ENCODE results near the gene CCDC78. TPM values are rescaled to one million over a fixed set of nuclear protein-coding genes. Genes with fewer than 3 reads are reported as not detected.
A peak's percentile ranks its signal among the peaks of the same experiment; 100 is the strongest.

Gene CCDC78
- total and polyA plus RNA-seq, 2 donors: 0.49 to 0.74 TPM

DNA sequence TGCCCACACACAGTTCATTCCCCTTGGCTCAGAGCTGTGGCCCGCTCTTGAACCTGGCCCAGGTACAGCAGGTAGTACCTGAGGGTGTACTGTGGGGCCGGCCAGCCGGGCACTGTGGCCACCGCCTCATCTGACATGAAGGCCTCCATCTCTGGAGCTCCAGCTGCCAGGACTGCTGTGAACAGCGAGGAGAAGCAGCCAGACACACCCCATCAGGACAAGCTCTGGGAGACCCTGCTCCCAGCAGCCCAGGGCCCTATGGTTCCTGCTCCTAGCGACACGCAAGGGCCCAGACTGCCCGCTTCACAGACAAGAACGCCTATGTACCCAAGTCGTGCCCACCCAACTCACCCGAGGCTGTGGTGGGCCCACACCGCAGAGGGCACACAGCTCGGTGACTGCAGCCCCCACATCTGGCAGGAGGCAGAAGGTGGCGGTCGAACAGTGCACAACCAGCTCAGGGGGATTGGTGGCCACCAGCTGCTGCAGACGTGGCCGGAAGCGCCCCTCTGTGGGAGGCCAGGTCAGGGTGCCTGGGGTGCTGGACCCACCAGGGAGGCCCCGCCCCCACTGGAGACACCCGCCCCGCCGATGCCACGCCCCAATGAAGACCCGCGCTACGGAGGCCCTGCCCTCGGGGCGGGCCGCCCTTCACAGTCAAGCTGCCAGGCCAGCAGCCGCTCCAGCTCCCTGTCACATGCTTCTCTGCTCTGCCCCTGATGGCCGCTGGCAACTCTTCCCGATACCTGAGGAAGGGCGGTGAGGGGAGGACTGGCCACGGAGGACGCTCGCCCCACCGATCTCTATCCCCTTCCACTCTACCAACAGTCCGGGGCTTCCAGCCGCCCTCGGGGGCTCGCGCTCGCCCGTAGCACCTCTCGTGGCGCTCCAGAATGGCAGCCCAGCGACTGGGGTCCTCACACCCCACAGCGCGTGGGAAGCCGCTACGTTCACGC lies 47.1 kb downstream of the CCDC78 start:
- no peak for DNase-seq (ENCODE audit: extremely low spot score)
- H3K4me1 ChIP-seq (ENCODE audit: insufficient read depth): peaks cover 2% of the 10 kb centered on the region
- H3K36me3 ChIP-seq (ENCODE audit: insufficient read depth): peaks cover 2% of the 10 kb centered on the region
- 22% methylated on average over 52 of the region's 52 CpGs for WGBS
- H3K27ac ChIP-seq (ENCODE audit: low read depth): no peak overlapping the region
- peak overlapping the region; percentile 28 for H3K4me3 ChIP-seq (ENCODE audit: low read depth, low read length)

DNA sequence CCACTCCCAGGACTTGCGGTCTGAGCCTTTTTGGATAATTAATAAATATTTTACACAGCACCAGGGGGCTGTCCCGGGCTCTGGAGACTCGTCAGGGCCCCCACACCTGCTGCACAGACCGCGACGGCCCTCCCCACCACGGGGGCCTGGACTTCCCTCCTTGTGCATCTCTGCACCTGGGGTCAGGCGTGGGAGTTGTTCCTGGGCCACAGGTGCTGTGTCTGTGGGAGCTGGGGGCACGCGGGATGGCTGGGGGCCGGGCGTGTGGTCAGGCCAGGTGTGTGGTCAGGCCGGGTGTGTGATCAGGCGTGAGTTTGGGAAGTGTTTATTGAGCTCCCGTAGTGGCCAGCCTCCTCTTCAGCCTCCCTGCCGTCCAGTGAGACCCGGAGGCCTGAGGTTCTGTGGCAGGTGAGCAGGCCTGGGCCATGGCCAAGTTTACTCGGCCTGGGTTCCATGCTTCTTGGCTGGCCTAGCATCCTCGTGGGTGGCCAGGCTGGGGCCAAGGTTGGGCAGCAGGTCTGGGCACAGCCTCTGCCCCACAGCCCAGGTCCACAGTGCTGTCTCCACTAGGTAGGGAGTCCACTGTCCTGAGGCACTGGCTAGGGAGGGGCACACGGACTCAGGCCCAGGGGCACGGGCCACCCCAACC lies 47.9 kb downstream of the CCDC78 start:
- peaks cover under 1% of the 10 kb centered on the region for H3K4me1 ChIP-seq (ENCODE audit: insufficient read depth)
- 83% methylated on average over 21 of the region's 21 CpGs for WGBS
- no peak overlapping the region for H3K4me3 ChIP-seq (ENCODE audit: low read depth, low read length)
- H3K36me3 ChIP-seq (ENCODE audit: insufficient read depth): peaks cover 2% of the 10 kb centered on the region
- no peak overlapping the region for H3K27ac ChIP-seq (ENCODE audit: low read depth)
- DNase-seq (ENCODE audit: extremely low spot score): no peak

GRCh38 chr16:677316-678190 lies 48.7 kb downstream of the CCDC78 start:
- Histone ChIP-seq H3K4me1 (ENCODE audit: insufficient read depth) (no peaks in the 10 kb centered on the region), H3K4me3 (ENCODE audit: low read depth, low read length) (no peak overlapping the region), H3K27ac (ENCODE audit: low read depth) (no peak overlapping the region), H3K36me3 (ENCODE audit: insufficient read depth) (peaks cover under 1% of the 10 kb centered on the region)
- DNase-seq (ENCODE audit: extremely low spot score): no peak
- WGBS: 47% methylated on average over 57 of the region's 57 CpGs

- no peak overlapping the region for H3K27ac ChIP-seq (ENCODE audit: low read depth)
- WGBS: 63% methylated on average over 23 of the region's 23 CpGs
- peak; percentile 64 for DNase-seq (ENCODE audit: extremely low spot score)
- no peaks in the 10 kb centered on the region for H3K36me3 ChIP-seq (ENCODE audit: insufficient read depth)
- no peak overlapping the region for H3K4me3 ChIP-seq (ENCODE audit: low read depth, low read length)
- H3K4me1 ChIP-seq (ENCODE audit: insufficient read depth): no peaks in the 10 kb centered on the region
Observed at GRCh38 chr16:676913-677312, 49.3 kb downstream of the CCDC78 start.

GRCh38 chr16:676565-676902 lies 49.7 kb downstream of the CCDC78 start:
- no peaks in the 10 kb centered on the region for H3K4me1 ChIP-seq (ENCODE audit: insufficient read depth)
- no peak overlapping the region for H3K4me3 ChIP-seq (ENCODE audit: low read depth, low read length)
- WGBS: 88% methylated on average over 21 of the region's 21 CpGs

DNA sequence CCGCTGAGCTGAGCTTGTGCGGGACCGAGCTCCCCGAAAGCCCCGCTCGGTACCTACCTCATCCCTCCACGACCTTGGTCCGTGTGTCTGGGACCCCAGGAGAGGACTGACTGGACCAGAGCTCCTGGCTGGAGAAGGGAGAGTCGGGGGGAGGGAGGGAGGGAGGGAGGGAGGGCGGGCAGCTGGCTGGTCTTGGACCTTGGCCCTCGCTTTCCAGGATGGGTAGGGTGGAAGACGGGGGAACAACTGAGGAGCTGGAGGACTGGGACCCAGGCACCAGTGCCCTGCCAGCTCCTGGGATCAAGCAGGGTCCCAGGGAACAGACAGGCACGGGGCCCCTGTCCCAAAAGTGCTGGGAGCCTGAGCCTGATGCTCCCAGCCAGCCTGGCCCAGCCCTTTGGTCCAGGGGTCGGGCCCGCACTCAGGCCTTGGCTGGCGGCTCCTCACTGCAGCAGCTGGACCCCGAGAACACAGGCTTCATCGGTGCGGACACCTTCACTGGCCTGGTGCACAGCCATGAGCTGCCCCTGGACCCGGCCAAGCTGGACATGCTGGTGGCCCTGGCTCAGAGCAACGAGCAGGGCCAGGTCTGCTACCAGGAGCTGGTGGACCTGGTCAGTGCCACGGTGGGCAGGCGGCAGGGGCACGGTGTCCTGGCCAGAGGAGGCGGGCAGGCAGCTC lies 50.2 kb downstream of the CCDC78 start:
- 37% methylated on average over 25 of the region's 25 CpGs for WGBS
- Histone ChIP-seq H3K36me3 (ENCODE audit: insufficient read depth) (no peaks in the 10 kb centered on the region), H3K27ac (ENCODE audit: low read depth) (no peak overlapping the region), H3K4me1 (ENCODE audit: insufficient read depth) (no peaks in the 10 kb centered on the region), H3K4me3 (ENCODE audit: low read depth, low read length) (no peak overlapping the region)
- DNase-seq (ENCODE audit: extremely low spot score): no peak

More at GRCh38 chr16:676565-676902, 49.7 kb downstream of the CCDC78 start:
- H3K36me3 ChIP-seq (ENCODE audit: insufficient read depth): no peaks in the 10 kb centered on the region
- no peak overlapping the region for H3K27ac ChIP-seq (ENCODE audit: low read depth)
- DNase-seq (ENCODE audit: extremely low spot score): no peak

- Histone ChIP-seq H3K4me1 (ENCODE audit: insufficient read depth) (no peaks in the 10 kb centered on the region), H3K4me3 (ENCODE audit: low read depth, low read length) (peak within 1 kb of the TSS; percentile 9), H3K36me3 (ENCODE audit: insufficient read depth) (no peaks in the 10 kb centered on the region), H3K27ac (ENCODE audit: low read depth) (no peak within 1 kb of the TSS)
- WGBS: 3% methylated on average over 73 of the region's 73 CpGs
- no peak for DNase-seq (ENCODE audit: extremely low spot score)
Observed at GRCh38 chr16:674968-675883, 51.0 kb downstream of the CCDC78 start, which contains the start of gene RHBDL1. Gene RHBDL1 (plus strand): TSS chr16:675671. CDS start chr16:675791, 120 bp downstream.

GRCh38 chr16:674214-674881 lies 51.9 kb downstream of the CCDC78 start:
- no peak overlapping the region for H3K27ac ChIP-seq (ENCODE audit: low read depth)
- no peak for DNase-seq (ENCODE audit: extremely low spot score)
- WGBS: 81% methylated on average over 22 of the region's 22 CpGs
- H3K4me1 ChIP-seq (ENCODE audit: insufficient read depth): no peaks in the 10 kb centered on the region
- no peak overlapping the region for H3K4me3 ChIP-seq (ENCODE audit: low read depth, low read length)
- no peaks in the 10 kb centered on the region for H3K36me3 ChIP-seq (ENCODE audit: insufficient read depth)

GRCh38 chr16:673399-673991 lies 52.7 kb downstream of the CCDC78 start:
- no peak for DNase-seq (ENCODE audit: extremely low spot score)
- no peaks in the 10 kb centered on the region for H3K36me3 ChIP-seq (ENCODE audit: insufficient read depth)
- no peak overlapping the region for H3K4me3 ChIP-seq (ENCODE audit: low read depth, low read length)
- no peak overlapping the region for H3K27ac ChIP-seq (ENCODE audit: low read depth)
- H3K4me1 ChIP-seq (ENCODE audit: insufficient read depth): no peaks in the 10 kb centered on the region
- WGBS: 91% methylated on average over 18 of the region's 18 CpGs

- no peak overlapping the region for H3K4me3 ChIP-seq (ENCODE audit: low read depth, low read length)
- H3K36me3 ChIP-seq (ENCODE audit: insufficient read depth): no peaks in the 10 kb centered on the region
- no peak for DNase-seq (ENCODE audit: extremely low spot score)
- WGBS: 92% methylated on average over 21 of the region's 21 CpGs
- no peak overlapping the region for H3K27ac ChIP-seq (ENCODE audit: low read depth)
- no peaks in the 10 kb centered on the region for H3K4me1 ChIP-seq (ENCODE audit: insufficient read depth)
Observed at GRCh38 chr16:672851-673250, 53.4 kb downstream of the CCDC78 start.
